Measurements from ENCODE around the gene BTNL3. TPM values are rescaled to one million over a fixed set of nuclear protein-coding genes. Genes with fewer than 3 reads are reported as not detected.

BTNL3 gene
- total and polyA plus RNA-seq, 9 of the 15 experiments (the other 6 are each of a cell fraction or from before 2014, with no cell fraction given) = 0.03 to 0.44 (median 0.04) TPM; not detected in 4

DNA sequence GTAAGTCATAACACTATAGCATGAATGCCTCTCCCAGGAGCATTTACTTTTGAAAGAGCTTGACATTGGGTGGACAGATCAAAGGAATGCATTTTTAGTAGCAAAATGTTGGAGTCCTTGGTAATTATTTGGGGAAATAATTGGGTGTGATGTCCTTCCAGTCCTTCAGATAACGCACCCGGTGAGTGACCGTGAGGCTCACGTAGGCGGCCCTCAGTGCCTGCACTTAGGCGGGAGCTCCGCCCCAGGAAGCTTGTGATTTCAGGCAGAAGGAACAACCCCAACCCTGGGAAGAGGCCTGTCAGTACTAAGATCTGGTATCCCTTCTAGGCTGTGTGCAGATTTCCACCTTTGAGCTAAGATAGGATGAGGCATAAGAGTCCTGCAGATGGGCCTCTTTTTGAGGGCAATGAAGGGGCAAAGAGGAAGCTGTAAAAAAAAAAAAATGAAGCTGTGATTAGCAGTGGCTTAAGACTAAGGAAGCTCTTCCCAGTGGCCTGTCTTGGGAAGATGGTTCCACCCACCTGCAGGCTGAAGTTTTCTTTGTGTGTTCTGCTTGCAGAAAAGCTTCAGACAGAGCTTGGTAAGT, 66.3 kb downstream of the BTNL3 start (continued):
- TF ChIP-seq VEZF1 (CRISPR knock-in tag; IDR thresholded peaks at IDR 0.05) (no peak), SMARCA4 (IDR thresholded peaks at IDR 0.05) (0 out of 2 replicates have a peak, but pooled peaks have one; percentile 16), MXI1 (IDR thresholded peaks at IDR 0.05; ENCODE audit: low read depth, low read length) (no peak), ZNF444 (CRISPR knock-in tag; IDR thresholded peaks at IDR 0.05) (no peak), SRF (CRISPR knock-in tag; IDR thresholded peaks at IDR 0.05) (no peak), ESRRA (IDR thresholded peaks at IDR 0.05; ENCODE audit: borderline replicate concordance, low read depth) (peak; percentile 41; the same call in 1 of the 2 replicates), PRMT5 (CRISPR knock-in tag; IDR thresholded peaks at IDR 0.05) (no peak), ZNF407 (IDR thresholded peaks at IDR 0.05; ENCODE audit: low read depth) (no peak), KDM5B (IDR thresholded peaks at IDR 0.05; ENCODE audit: insufficient replicate concordance, low read depth, low read length) (no peak), EGR1 (conservative IDR thresholded peaks at IDR 0.05) (peak; percentile 34; the same call in 1 of the 2 replicates), NRF1 (conservative IDR thresholded peaks at IDR 0.05 in 1 of 2, IDR thresholded peaks at IDR 0.05 in 1 of 2) (no peak), RUNX1 (IDR thresholded peaks at IDR 0.05; ENCODE audit: low read depth) (no peak), JUNB (CRISPR knock-in tag; conservative IDR thresholded peaks at IDR 0.05) (no peak)
- TF ChIP-seq, protein P1, sequence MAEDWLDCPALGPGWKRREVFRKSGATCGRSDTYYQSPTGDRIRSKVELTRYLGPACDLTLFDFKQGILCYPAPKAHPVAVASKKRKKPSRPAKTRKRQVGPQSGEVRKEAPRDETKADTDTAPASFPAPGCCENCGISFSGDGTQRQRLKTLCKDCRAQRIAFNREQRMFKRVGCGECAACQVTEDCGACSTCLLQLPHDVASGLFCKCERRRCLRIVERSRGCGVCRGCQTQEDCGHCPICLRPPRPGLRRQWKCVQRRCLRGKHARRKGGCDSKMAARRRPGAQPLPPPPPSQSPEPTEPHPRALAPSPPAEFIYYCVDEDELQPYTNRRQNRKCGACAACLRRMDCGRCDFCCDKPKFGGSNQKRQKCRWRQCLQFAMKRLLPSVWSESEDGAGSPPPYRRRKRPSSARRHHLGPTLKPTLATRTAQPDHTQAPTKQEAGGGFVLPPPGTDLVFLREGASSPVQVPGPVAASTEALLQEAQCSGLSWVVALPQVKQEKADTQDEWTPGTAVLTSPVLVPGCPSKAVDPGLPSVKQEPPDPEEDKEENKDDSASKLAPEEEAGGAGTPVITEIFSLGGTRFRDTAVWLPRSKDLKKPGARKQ (CRISPR knock-in tag; IDR thresholded peaks at IDR 0.05) = no peak
- TF ChIP-seq, protein P2, sequence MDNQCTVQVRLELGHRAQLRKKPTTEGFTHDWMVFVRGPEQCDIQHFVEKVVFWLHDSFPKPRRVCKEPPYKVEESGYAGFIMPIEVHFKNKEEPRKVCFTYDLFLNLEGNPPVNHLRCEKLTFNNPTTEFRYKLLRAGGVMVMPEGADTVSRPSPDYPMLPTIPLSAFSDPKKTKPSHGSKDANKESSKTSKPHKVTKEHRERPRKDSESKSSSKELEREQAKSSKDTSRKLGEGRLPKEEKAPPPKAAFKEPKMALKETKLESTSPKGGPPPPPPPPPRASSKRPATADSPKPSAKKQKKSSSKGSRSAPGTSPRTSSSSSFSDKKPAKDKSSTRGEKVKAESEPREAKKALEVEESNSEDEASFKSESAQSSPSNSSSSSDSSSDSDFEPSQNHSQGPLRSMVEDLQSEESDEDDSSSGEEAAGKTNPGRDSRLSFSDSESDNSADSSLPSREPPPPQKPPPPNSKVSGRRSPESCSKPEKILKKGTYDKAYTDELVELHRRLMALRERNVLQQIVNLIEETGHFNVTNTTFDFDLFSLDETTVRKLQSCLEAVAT (IDR thresholded peaks at IDR 0.05) = no peak
